ENCODE measurements around the gene GREB1L.

- TF ChIP-seq POLR2A (IDR thresholded peaks at IDR 0.05) (no peak), CTCF (IDR thresholded peaks at IDR 0.05) (no peak), EP300 (IDR thresholded peaks at IDR 0.05) (no peak)
Observed at GRCh38 chr18:21362831-21363230, 120.8 kb downstream of the GREB1L start.

Data from tibial nerve (tissue), 4 donors.